HCEC 1CT (cell line): ENCODE data around the gene TRIM3.
A peak's percentile ranks its signal among the peaks of the same experiment; 100 is the strongest.

Experiments used
- DNase-seq: peaks from one replicate; pipeline ENCODE4 v3.0.0-alpha.2; 2017

Gene TRIM3

DNA sequence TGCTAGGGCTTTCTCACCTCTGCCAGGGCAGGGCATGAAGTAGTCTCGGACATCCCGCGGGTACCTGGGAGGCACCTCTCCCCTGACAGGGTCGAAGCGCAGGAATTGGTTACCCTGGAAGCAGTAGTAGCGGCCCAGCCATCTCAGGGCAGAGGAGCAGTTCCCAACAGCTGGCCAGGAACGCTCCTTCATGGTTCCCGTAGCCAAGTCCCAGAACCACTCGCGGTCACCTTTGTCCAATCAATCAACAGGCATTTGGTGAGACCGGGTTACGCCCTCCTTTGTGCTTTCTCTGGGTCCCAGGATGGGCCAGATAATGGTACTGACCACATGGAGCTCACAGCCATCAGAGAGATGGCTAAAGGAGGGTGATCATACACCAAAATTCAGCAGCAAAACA lies 36.3 kb downstream of the TRIM3 start:
- no peak for DNase-seq

GRCh38 chr11:6433998-6434660 lies 39.6 kb downstream of the TRIM3 start:
- DNase-seq, result no peak

- DNase-seq, result peak; percentile 44
Measured at GRCh38 chr11:6431861-6432260, 41.9 kb downstream of the TRIM3 start.

DNA sequence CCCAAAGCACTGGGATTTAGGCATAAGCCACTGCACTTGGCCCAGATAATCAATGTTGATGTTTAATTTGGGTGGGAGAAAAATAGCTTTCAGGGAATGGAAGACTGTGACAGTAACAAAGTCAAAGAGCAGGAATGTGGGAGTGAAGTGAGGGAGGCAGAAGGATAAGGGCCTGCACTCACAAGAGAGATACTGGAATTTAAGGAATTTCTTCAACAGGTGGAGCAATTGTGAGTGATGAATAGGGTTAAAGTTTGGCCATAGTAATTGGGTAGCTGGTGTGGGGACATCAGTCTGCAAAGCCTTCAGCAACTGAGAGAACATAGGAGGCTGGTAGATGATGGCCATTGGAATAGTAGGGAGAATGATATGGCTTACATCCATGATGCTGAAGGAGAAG lies 46.2 kb downstream of the TRIM3 start:
- no peak for DNase-seq

- no peak for DNase-seq
Measured at GRCh38 chr11:6420677-6421076, 53.1 kb downstream of the TRIM3 start.

GRCh38 chr11:6419009-6419631 lies 54.6 kb downstream of the TRIM3 start, which contains the start of gene APBB1:
Gene APBB1 (minus strand): TSS chr11:6419094. CDS start chr11:6411347, 7,747 bp downstream.
- DNase-seq, result peak; percentile 54

DNA sequence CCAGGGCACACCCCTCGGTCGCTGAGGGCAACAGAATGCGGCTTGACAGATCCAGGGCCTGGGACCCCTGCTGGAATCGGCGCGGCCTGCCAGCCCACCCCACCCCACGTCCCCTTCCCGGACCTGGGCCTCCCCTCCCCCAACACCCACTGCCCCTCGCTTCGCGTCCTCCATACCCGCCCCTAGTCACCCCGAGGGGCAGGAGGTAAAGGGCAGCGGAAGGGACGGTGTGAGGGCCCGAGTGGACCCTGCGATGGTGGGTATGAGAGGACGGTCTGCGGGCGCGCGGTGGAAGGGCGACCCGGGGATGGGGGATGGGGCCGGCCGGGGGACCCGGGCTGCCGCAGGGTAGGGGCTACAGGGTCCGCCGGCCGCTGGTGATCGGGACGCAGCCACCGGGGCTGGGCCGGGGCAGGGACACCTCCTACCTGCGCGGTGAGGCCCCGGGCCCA lies 55.2 kb downstream of the TRIM3 start:
- no peak for DNase-seq

DNA sequence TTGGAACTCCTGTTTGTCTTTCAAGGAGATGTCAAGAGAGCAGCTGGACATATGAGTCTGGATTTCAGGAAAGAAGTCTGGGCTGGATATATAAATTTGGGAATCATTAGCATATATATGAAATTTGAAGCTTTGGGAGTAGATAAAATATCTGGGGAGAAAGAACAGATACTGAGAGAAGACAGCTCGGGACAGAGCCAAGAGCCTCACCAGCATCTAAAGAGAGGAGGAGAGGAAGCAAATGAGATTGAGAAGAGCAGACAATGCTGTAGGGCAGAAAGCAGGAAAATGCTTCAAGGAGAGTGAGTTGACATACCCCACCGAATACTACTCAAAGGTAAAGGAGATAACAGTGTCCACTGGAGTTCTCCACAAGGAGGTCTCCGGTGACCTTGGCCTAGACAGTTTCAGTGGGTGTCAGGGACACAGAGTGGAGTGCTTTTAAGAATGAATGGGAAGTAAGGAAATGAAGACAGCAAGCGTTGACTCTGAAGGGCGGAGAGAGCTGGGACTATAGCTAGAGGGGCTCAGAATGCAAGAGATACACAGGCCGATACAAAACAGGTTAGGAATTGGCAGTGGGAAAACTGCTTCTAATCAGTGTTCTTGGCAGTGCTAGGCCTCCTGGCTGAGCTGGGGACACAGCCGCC lies 55.7 kb downstream of the TRIM3 start:
- DNase-seq, result no peak

DNA sequence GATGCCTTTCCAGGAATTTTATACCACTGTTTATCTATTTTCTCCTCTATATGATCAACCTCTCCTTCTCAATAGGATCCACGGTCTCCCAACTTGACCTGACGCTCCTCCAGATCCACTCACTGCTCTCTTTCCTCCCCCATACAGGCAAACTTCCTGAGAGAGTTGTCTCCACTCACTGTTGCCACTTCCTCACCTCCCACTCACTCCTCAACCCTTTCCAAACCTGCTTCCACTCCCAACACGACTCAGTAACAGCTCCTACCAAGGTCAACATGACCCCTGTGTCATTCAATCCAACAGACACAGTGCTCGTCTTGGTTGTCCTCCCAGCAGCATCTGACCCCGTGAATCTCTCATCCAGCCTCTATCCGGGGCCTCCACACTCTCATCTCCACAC lies 57.9 kb downstream of the TRIM3 start:
- no peak for DNase-seq

DNA sequence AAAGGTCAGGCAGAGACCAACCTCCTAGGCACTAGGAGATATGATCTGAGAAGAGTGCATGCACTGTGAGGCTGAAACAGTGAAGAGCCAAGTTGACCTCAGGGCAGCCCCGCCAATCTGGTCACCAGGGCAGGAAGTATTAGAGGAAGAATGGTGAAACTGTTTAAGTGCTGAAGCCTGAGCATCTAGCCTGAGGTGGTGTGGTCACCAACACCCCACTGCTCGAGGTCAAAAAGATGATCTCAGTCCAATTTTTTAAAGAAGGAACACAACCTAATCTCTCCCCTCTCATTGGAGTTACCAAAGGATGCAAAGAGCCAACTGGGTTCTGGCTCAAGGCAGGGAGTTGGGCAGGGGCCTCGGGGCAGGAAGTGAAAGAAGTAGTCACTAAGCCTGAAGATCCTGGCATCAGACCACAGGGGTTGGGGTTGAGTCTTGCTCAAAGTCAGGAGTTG lies 58.8 kb downstream of the TRIM3 start:
- no peak for DNase-seq

DNA sequence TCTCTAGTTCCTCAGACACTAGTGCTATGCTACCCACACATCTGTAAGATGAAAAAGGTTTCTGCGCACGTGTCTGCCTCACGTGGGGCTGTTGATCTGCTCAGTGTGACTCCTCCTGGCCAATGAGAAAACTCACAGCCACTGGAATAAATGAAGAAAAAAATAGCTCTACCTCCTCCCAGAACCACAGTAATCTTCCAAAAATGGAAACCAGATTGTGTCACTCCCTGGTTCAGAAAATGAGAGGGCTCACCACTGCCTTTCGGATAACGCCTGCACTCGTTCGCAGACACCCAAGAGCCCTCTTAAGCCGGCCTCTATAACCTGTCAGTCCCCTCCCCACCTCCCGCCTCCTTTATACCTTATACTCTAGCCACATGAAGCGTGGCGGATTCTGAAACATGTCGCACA lies 59.9 kb downstream of the TRIM3 start:
- DNase-seq, result no peak

DNA sequence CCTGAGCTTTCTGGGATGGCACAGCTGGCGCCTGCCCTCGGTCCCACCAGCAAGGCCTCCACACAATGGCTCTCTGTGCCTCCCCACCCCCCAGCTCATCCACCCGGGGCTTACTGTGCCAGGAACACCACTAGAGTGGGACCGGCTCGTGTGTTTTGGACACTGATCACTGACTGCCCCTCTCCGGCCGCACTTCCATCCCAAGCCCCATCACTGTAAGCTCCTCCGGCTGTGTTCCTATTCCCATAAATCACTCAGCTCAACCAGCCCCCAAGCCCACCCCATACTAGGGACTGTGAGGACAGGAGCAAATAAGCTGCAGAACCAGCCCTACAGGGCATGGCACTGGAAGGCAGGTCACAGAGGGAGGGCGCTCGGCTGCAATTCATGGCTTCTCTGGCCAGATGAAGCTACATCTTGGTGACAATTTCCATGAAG lies 62.1 kb downstream of the TRIM3 start:
- no peak for DNase-seq

DNA sequence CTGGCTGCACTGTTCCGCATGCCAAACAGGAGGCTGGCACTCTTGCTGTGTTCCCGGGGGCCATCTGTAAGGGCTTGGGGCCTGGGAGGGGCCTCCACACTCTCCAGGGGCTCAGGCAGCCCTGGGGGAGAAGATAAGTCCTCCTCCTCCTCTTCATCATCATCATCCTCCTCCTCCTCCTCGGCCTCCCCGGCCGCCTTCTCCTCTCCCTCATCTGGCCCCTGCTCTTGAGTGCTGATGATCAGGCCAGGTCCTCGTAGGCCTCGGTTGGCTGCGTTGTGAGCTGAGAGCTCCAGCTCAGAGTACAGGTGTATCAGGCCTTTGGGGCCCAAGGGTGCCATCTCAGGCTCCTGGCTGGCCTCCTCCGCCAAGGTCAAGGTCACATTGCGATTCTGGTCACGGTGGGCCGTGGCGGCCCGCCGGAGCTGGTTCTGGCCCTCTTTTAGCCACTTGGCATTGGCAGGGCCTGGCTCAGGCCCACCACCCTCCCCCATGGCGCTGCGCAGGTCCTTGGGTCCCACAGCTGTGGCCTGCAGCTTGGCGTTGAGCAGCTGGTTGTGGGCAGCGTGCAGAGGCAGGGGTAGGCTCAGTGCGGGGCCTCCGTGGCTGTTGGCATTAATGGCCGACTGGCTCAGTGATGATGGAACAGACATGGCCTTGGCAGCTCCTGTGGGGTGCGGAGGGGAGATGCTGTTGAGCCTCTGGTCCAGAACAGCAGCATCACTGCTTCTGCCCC lies 62.9 kb downstream of the TRIM3 start:
- no peak for DNase-seq

GRCh38 chr11:6406370-6406769 lies 67.4 kb downstream of the TRIM3 start:
- no peak for DNase-seq

GRCh38 chr11:6405846-6406245 lies 67.9 kb downstream of the TRIM3 start:
- no peak for DNase-seq

DNA sequence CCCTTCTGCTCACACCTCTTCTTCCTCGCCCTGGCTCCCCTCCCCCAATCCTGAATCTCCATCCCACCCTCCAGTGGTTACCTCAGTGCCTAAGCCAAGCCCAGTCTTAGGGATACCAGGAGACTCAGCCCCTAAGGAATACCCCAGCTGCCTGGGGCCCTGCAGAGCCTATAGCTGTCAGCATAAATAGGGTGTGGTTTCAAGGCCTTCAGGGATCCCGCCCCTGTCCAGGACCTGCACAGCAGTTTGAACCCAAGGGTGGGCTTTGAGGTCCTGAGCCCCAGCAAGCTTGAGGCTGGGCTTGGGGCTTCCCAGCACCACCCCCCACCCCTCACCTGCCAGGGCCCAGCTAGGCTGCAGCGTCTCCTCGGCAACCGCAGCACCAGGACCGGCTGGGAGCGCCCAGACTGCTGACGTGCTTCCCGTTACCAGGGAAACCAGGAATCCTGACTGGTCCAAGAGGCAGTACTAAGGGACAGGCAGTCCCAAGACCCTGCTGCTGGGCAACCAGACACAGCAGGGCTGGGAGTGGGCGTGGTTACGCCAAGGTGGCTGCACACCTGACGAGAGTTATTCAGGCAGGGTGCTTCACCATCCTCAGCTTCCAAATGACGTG lies 68.6 kb downstream of the TRIM3 start:
- DNase-seq, result no peak

DNA sequence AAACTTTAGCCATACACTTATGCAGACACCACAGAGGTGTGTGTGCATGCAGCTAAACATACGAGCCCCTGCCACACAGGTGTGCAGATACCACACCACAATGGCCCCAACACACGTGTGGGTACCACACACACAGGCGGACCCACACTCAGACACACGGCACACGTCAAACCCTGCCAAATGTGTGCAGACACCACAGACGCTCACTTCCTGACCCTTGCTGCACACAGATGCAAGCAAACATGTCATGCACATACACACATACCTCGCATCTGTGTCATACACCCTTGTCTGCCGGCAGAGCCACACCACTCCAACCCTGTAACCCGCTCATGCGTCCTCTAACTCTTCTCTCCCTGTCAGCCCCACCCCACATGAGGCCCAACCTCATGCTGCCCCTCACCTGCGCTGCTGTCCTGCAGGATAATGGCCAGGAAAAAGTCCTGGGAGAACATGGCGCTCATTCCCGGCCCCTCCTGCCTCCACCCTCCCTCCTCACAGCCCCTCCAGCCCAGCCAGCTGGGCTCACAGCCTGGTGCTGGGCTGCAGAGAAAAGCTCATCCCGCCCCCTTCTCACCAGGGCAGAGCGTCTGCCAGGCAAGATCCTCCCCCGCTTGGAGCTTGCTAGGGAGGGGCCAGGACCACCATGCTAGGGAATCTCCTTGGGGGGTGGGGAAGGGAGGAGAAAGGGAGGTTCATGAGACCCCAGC lies 69.2 kb downstream of the TRIM3 start:
- DNase-seq, result peak; percentile 14

GRCh38 chr11:6403539-6403938 lies 70.2 kb downstream of the TRIM3 start:
- DNase-seq, result no peak

GRCh38 chr11:6402561-6402981 lies 71.2 kb downstream of the TRIM3 start:
- DNase-seq, result no peak

DNA sequence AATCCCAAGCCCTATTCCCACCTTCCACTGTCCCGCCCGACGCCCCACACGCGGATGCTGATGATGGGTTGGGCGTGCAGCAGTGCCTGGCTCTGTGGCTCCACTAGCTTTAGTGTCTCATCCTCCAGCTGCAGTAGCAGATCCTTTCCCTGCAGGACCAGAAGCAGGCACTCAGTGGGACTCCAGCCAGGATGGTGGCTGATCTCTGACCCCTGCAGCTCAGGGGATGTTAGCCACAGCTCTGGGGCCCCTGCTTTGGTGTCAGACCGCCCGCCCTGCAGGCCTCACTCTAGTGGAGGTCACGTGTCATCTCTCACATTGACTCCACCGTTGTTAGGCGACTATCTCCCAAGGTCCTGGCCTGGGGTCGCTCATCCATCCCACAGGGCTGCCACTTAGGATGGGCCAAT lies 71.7 kb downstream of the TRIM3 start:
- no peak for DNase-seq

DNA sequence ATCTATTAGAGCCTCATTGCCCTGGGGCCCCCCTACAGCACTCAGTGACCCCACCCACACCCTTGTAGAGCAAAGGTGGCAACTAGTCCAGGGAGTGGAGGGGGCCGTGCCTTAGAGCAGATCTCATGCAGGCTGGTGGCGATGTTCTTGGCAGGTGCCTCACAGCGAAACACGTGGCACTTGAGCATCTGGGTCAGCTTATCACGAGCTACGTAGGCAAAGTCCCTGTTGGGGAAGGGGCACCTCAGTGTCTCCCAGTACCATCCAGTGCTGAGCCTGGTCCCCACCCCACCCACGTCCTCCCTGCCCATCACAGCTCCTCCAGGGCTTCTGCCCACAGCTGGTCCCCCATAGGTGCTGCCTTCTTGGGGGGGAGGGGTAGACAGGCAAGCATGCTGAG lies 72.3 kb downstream of the TRIM3 start:
- DNase-seq, result no peak
